Activated B cell treated with CpG ODN at 0.5 μM for 24 hours (primary cell): ENCODE data around the gene NGEF. TPM values are rescaled to one million over a fixed set of nuclear protein-coding genes. Genes with fewer than 3 reads are reported as not detected.

Experiments used
- ATAC-seq: fragments of 200-7000 bp; cut with Tn5 transposase; one replicate; pipeline ENCODE4 v1.10.0; 2021; ENCODE audit warnings: low read depth, mild to moderate bottlenecking, moderate library complexity
- CTCF ChIA-PET: fragments of 350-600 bp; sonication (Branson Sonifier 250); formaldehyde crosslinking; loops from one replicate; lab custom pipeline; 2021; ENCODE audit warnings: antibody characterized with exemption; lab: Charles Lee
- POLR2A ChIA-PET: fragments of 350-600 bp; sonication (Branson Sonifier 250); formaldehyde crosslinking; loops from one replicate; lab custom pipeline; 2021; ENCODE audit warnings: antibody characterized with exemption; lab: Charles Lee
- DNase-seq: peaks from one replicate; pipeline ENCODE4 v3.0.0; 2022
- H3K27ac Mint-ChIP-seq: one replicate; pipeline ENCODE4 v1.8.0; 2020; ENCODE audit warnings: mixed read lengths
- H3K27me3 Mint-ChIP-seq: one replicate; pipeline ENCODE4 v1.8.0; 2021; ENCODE audit warnings: mixed read lengths
- H3K36me3 Mint-ChIP-seq: one replicate; pipeline ENCODE4 v1.8.0; 2021; ENCODE audit warnings: low read depth, mixed read lengths
- H3K4me1 Mint-ChIP-seq: one replicate; pipeline ENCODE4 v1.8.0; 2021; ENCODE audit warnings: mixed read lengths
- H3K4me3 Mint-ChIP-seq: one replicate; pipeline ENCODE4 v1.8.0; 2020; ENCODE audit warnings: mild to moderate bottlenecking, mixed read lengths
- H3K9me3 Mint-ChIP-seq: one replicate; pipeline ENCODE4 v1.8.0; 2020; ENCODE audit warnings: mixed read lengths
- intact Hi-C: fragments of 100-400 bp; cut with micrococcal nuclease; formaldehyde crosslinking; loops from one replicate; pipeline ENCODE4 v1.15.1; 2024
- total RNA-seq: library from RNA; stranded (reverse); gene quantifications from 2 replicates; pipeline ENCODE4 v1.2.3, GENCODE V29; 2022
- TF ChIP-seq, protein P1 (sequence below): fragments of 200-600 bp; IDR thresholded peaks from one replicate; pipeline ENCODE4 v1.8.0; 2022; ENCODE audit warnings: antibody characterized with exemption, mild to moderate bottlenecking

NGEF gene
- total RNA-seq, 1 donor from 2014 or later = not detected

DNA sequence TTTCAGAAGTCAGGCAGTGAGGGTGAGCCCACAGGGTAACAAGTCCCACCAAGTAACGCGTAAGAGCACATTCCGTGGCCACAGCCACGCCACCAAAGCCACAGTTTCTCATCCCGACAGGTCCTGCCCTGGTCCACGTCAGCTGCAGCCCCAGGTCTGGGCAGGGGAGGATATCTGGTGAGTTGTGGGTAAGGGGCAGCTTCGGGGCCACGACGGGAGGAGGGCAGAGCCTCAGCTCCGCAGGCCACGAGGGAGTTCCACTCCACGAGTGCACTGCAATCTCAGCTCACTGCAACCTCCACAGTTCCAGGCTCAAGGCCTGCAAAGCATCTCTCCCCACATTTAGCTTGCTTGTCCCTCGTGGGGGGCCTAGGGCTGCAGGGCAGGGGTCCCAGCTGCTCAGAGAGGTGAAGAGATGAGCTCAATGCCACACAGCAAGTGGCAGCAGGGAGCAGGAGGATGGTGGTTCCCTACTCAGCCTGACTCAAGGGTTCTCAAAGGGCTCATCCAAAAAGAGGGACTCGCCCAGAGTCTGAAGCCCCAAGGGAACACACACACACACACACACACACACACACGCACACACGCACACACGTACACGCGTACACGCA is 130.4 kb downstream of the NGEF start:
- Mint-ChIP-seq H3K36me3 (no peaks in the 10 kb centered on the region), H3K27me3 (peaks cover 3% of the 10 kb centered on the region)
- intact Hi-C loops = no loop called here

DNA sequence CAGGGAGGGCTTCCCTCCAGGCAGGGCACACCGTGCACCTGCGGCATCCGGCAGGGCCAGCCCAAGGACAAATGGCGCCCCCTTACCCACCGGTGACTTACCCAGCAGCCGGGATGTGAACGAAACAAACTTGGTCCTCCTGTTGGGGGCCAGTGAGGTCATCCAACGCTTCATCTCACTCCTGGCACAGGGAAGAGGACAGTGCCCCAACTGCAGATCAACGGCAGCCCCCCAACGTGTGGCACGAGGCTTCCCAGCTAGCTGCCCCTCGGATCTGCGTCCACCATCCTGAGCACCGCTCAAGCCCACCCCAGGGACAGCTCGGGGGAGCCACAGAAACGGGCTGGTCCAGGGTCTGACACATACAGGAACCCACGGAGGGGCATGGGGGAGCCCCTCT is 131.0 kb downstream of the NGEF start:
- no peak for DNase-seq
- no peak for ATAC-seq
- no peaks in the 10 kb centered on the region for H3K9me3 Mint-ChIP-seq

More for the DNA sequence above, 130.4 kb downstream of the NGEF start:
- Mint-ChIP-seq H3K4me3 (no peak overlapping the region), H3K9me3 (no peaks in the 10 kb centered on the region), H3K4me1 (no peaks in the 10 kb centered on the region), H3K27ac (no peak overlapping the region)
- TF ChIP-seq, protein P1, sequence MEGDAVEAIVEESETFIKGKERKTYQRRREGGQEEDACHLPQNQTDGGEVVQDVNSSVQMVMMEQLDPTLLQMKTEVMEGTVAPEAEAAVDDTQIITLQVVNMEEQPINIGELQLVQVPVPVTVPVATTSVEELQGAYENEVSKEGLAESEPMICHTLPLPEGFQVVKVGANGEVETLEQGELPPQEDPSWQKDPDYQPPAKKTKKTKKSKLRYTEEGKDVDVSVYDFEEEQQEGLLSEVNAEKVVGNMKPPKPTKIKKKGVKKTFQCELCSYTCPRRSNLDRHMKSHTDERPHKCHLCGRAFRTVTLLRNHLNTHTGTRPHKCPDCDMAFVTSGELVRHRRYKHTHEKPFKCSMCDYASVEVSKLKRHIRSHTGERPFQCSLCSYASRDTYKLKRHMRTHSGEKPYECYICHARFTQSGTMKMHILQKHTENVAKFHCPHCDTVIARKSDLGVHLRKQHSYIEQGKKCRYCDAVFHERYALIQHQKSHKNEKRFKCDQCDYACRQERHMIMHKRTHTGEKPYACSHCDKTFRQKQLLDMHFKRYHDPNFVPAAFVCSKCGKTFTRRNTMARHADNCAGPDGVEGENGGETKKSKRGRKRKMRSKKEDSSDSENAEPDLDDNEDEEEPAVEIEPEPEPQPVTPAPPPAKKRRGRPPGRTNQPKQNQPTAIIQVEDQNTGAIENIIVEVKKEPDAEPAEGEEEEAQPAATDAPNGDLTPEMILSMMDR = no peak
- ATAC-seq = no peak
- CTCF ChIA-PET = no interaction called here
- DNase-seq = no peak
- POLR2A ChIA-PET = no interaction called here

GRCh38 chr2:232880764-232881351 is 132.2 kb downstream of the NGEF start:
- Mint-ChIP-seq H3K27ac (no peak overlapping the region), H3K4me3 (no peak overlapping the region), H3K4me1 (no peaks in the 10 kb centered on the region), H3K36me3 (no peaks in the 10 kb centered on the region), H3K9me3 (no peaks in the 10 kb centered on the region), H3K27me3 (peaks cover 5% of the 10 kb centered on the region)
- DNase-seq = no peak
- ATAC-seq = no peak
- intact Hi-C loops = no loop called here
- ChIA-PET CTCF (no interaction called here), POLR2A (no interaction called here)
- TF ChIP-seq, protein P1 = no peak

More for the DNA sequence above, 131.0 kb downstream of the NGEF start:
- intact Hi-C loops = no loop called here
- Mint-ChIP-seq H3K4me3 (no peak overlapping the region), H3K4me1 (no peaks in the 10 kb centered on the region), H3K27ac (no peak overlapping the region), H3K36me3 (no peaks in the 10 kb centered on the region), H3K27me3 (peaks cover 5% of the 10 kb centered on the region)
- TF ChIP-seq, protein P1 = no peak
- POLR2A ChIA-PET = interaction anchor here (0.6 kb wide), 1 partner anchor 402 kb away, joined by 3 read pairs; no protein-coding TSS in a partner anchor
- CTCF ChIA-PET = no interaction called here

DNA sequence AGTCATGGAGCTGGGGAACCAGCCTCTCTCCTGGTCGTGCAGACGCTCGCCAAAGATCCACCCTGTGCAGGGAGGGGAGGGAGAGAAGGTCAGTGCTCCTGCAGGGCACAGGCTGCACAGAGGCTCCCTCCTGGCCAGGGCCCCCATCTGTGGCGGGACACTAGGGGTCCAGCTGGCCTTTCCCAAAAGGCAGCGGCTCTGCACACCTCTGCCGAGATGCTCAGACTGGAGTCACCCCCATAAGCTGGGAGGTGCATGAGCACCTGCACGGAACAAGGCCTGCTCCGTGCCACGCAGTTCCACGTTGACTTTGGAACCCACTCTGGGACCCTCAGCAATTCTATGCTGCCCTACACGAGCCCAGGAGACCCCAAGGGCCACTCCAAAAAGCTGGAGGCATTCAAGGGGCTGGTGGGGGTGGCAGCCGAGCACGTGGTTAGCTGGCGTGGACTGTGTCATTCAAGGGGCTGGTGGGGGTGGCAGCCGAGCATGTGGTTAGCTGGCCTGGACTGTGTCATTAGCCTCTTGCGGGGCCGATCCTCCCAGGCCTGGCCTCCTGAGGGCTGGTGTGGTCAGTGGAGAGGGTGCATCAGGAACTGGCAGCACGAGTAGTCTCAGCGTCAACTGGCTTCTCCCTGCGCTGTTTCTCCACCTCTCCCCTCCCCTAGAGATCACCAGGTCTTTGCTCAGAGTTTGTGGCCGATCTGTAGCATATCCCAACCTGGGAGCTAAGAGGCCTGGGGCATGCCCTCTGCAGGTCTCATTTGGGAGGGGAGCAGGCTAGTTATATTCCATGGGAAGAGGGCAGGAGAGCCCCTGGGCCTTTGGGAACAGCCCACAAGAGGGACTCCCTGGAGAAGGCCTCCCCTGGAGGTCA is 133.2 kb downstream of the NGEF start:
- no peak overlapping the region for H3K4me3 Mint-ChIP-seq
- ChIA-PET POLR2A (no interaction called here), CTCF (no interaction called here)
- no peaks in the 10 kb centered on the region for H3K9me3 Mint-ChIP-seq
- intact Hi-C loops = no loop called here
- no peak for DNase-seq
- H3K4me1 Mint-ChIP-seq = peaks cover 7% of the 10 kb centered on the region
- ATAC-seq = no peak
- TF ChIP-seq, protein P1 = no peak
- no peak overlapping the region for H3K27ac Mint-ChIP-seq
- no peaks in the 10 kb centered on the region for H3K36me3 Mint-ChIP-seq
- H3K27me3 Mint-ChIP-seq = peaks cover 14% of the 10 kb centered on the region
